Measurements from ENCODE around the gene SH2B2. TPM values are rescaled to one million over a fixed set of nuclear protein-coding genes. Genes with fewer than 3 reads are reported as not detected.

Gene SH2B2
- total RNA-seq, 1 experiment from 2014 or later, result 14.7 TPM

GRCh38 chr7:102261451-102261850 lies 25.2 kb upstream of the SH2B2 start:
- ATAC-seq, result no peak
- DNase-seq (ENCODE audit: low spot score), result no peak
- Mint-ChIP-seq H3K9me3 (no peaks in the 10 kb centered on the region), H3K4me1 (peaks cover 14% of the 10 kb centered on the region), H3K27ac (no peak overlapping the region), H3K4me3 (no peak overlapping the region), H3K27me3 (ENCODE audit: low read depth) (no peaks in the 10 kb centered on the region; the same call in 1 of the 2 replicates), H3K36me3 (no peaks in the 10 kb centered on the region)
- POLR2A ChIA-PET, result no interaction called here
- CTCF ChIA-PET, result no interaction called here
- TF ChIP-seq CTCF (IDR thresholded peaks at IDR 0.05) (no peak), ZNF671 (CRISPR knock-in tag; IDR thresholded peaks at IDR 0.05) (no peak), ZMAT4 (CRISPR knock-in tag; IDR thresholded peaks at IDR 0.05) (no peak), TEAD1 (CRISPR knock-in tag; IDR thresholded peaks at IDR 0.05) (no peak), ELF4 (CRISPR knock-in tag; IDR thresholded peaks at IDR 0.05; ENCODE audit: low read depth) (no peak), RELA (CRISPR knock-in tag; IDR thresholded peaks at IDR 0.05; ENCODE audit: borderline replicate concordance) (no peak), AR (CRISPR knock-in tag; IDR thresholded peaks at IDR 0.05) (no peak), ZNF512 (CRISPR knock-in tag; IDR thresholded peaks at IDR 0.05; ENCODE audit: borderline replicate concordance) (no peak), ZBTB21 (CRISPR knock-in tag; IDR thresholded peaks at IDR 0.05; ENCODE audit: borderline replicate concordance) (no peak), SMAD3 (CRISPR knock-in tag; IDR thresholded peaks at IDR 0.05; ENCODE audit: borderline replicate concordance) (no peak), ZNF232 (CRISPR knock-in tag; IDR thresholded peaks at IDR 0.05) (no peak), FOXK1 (CRISPR knock-in tag; IDR thresholded peaks at IDR 0.05) (no peak), SOX15 (CRISPR knock-in tag; IDR thresholded peaks at IDR 0.05) (no peak), IRF2 (CRISPR knock-in tag; IDR thresholded peaks at IDR 0.05; ENCODE audit: borderline replicate concordance, low read depth) (no peak), ZNF396 (CRISPR knock-in tag; IDR thresholded peaks at IDR 0.05; ENCODE audit: borderline replicate concordance) (no peak), TP53 (CRISPR knock-in tag; IDR thresholded peaks at IDR 0.05) (no peak)
- TF ChIP-seq, protein P1, sequence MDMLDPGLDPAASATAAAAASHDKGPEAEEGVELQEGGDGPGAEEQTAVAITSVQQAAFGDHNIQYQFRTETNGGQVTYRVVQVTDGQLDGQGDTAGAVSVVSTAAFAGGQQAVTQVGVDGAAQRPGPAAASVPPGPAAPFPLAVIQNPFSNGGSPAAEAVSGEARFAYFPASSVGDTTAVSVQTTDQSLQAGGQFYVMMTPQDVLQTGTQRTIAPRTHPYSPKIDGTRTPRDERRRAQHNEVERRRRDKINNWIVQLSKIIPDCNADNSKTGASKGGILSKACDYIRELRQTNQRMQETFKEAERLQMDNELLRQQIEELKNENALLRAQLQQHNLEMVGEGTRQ (CRISPR knock-in tag; IDR thresholded peaks at IDR 0.05), result no peak
- TF ChIP-seq, protein P2, sequence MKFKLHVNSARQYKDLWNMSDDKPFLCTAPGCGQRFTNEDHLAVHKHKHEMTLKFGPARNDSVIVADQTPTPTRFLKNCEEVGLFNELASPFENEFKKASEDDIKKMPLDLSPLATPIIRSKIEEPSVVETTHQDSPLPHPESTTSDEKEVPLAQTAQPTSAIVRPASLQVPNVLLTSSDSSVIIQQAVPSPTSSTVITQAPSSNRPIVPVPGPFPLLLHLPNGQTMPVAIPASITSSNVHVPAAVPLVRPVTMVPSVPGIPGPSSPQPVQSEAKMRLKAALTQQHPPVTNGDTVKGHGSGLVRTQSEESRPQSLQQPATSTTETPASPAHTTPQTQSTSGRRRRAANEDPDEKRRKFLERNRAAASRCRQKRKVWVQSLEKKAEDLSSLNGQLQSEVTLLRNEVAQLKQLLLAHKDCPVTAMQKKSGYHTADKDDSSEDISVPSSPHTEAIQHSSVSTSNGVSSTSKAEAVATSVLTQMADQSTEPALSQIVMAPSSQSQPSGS (CRISPR knock-in tag; IDR thresholded peaks at IDR 0.05; ENCODE audit: borderline replicate concordance, low read depth), result no peak
